C4-2B (cell line): ENCODE measurements around the gene CTIF.

ENCODE experiments used
- H3K27ac ChIP-seq: fragments of 450-650 bp; 2 replicates; pipeline ENCODE4 v1.5.1; 2017
- ZFX ChIP-seq: fragments of 450-650 bp; IDR thresholded peaks from 2 replicates; pipeline ENCODE4 v1.6.1; 2017
- TF ChIP-seq, protein P1 (sequence below): fragments of 450-650 bp; conservative IDR thresholded peaks from 2 replicates; pipeline ENCODE4 v1.5.1; 2017; ENCODE audit warnings: mild to moderate bottlenecking

The CTIF gene

GRCh38 chr18:48858676-48859075, 319.8 kb downstream of the CTIF start:
- no peak overlapping the region for H3K27ac ChIP-seq

GRCh38 chr18:48859311-48860268, 320.8 kb downstream of the CTIF start:
- TF ChIP-seq, protein P1, sequence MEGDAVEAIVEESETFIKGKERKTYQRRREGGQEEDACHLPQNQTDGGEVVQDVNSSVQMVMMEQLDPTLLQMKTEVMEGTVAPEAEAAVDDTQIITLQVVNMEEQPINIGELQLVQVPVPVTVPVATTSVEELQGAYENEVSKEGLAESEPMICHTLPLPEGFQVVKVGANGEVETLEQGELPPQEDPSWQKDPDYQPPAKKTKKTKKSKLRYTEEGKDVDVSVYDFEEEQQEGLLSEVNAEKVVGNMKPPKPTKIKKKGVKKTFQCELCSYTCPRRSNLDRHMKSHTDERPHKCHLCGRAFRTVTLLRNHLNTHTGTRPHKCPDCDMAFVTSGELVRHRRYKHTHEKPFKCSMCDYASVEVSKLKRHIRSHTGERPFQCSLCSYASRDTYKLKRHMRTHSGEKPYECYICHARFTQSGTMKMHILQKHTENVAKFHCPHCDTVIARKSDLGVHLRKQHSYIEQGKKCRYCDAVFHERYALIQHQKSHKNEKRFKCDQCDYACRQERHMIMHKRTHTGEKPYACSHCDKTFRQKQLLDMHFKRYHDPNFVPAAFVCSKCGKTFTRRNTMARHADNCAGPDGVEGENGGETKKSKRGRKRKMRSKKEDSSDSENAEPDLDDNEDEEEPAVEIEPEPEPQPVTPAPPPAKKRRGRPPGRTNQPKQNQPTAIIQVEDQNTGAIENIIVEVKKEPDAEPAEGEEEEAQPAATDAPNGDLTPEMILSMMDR = no peak
- TF ChIP-seq ZFX = no peak
- H3K27ac ChIP-seq = no peak overlapping the region

More at GRCh38 chr18:48858676-48859075, 319.8 kb downstream of the CTIF start:
- TF ChIP-seq ZFX = no peak
- TF ChIP-seq, protein P1 = no peak

DNA sequence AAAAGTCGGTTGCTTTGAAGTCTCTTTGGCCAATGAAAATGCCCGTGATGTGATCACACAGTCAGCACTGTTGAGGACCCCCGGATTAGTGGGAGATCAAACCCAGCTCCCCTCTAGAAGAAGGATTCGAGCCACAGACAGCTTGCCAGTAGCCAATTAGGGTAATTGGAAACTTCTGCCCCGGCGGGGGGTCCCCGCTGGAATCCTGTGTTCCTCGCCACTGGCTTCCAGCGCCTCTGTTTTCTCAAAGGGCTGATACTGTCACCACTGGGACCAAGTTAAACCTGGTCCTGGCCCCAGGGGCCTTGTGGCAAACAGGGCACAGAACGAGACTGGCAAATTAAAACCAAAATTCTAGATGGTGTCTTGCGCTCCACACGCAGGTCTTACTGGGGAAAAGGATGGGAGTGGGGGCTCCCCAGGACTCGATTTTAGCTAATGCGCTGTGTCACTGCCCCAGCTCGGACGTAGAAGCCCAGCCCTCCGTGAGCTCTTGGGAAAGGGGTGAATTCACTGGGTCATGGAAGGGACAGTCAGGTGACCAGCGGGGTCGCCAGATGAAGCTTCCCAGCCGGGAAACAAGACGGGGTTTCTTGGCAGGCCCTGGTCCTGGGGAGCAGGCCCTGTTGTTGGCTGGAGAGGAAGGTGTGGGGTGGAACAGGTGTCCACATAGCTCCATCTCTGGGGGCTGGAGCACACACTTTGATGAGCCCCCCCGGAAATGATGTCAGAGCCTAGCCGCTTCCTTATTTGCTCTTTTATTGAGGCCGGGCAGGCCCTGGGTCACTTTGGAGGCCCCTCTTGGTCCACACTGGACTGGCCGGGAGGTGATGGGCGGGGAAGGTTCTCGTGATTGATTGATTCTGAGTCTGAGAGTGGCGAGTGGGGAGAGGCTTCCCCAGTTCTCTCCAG, 321.7 kb downstream of the CTIF start:
- TF ChIP-seq, protein P1 = no peak
- no peak for TF ChIP-seq ZFX
- H3K27ac ChIP-seq = no peak overlapping the region

DNA sequence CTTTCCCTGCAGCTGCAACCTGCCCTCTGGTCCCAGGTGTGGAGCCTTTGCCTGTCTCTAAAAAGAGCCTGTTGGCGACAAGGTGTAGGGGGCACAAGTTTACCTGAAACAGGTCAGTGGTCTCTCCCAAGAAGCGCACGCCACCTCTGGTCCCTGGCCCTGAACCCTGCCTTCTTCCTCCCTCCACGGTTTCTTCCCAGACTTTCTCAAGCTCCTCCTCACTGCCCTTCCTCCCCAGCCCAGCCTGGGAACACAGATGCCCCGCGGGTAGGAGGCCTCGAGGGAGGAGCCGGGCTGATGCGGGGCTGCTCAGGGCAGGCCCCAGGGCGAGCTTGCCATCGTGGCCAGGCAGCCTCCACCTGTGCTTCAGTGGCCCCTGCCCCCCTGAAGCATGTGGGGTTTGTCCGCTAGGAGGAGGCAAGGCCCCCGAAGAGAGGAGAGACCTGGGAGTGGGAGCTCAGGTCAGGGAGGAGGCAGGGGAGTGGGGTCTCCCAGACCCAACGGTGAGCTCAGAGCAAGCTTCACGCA, 322.4 kb downstream of the CTIF start:
- H3K27ac ChIP-seq = no peak overlapping the region
- no peak for TF ChIP-seq ZFX
- TF ChIP-seq, protein P1 = no peak

DNA sequence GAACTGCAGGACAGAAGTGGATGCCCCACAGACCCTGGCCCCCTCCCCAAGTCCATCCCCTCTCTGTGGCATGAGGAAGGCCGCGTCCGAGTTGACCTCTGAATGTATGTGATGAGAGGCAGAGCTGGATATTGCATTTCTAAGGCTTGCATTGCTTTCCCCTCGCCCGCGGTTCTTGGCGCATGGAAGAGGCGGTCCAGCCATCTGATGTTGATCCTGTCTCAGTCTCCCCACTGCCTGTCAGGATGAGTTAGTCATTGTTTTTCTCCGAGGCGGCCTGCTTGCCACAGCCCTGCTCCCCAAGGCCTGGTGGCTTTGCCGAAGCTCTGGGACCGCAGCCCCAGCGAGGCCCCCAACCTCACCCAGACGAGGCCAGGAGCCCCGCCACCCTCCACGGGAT, 323.3 kb downstream of the CTIF start:
- TF ChIP-seq, protein P1 = no peak
- no peak for TF ChIP-seq ZFX
- no peak overlapping the region for H3K27ac ChIP-seq

- TF ChIP-seq, protein P1 = no peak
- TF ChIP-seq ZFX = no peak
- H3K27ac ChIP-seq = no peak overlapping the region
Observed at GRCh38 chr18:48862678-48863270, 323.9 kb downstream of the CTIF start.
